Activated CD8-positive, alpha-beta memory T cell treated with anti-CD3 and anti-CD28 coated beads, Interleukin-2, amount 50 U/mL, for 24 hours (primary cell): ENCODE measurements around the gene TLR5.
"Not testable (repeated sequence)": the region's sequence is repeated elsewhere in the genome, so short reads cannot be mapped to it uniquely, and the experiment has no call there.

Experiments used
- DNase-seq: peaks from one replicate; pipeline ENCODE4 v3.0.0-alpha.2; 2020; ENCODE audit errors: extremely low read depth

Gene TLR5

GRCh38 chr1:223142795-223143536 lies at the start of gene TLR5:
TSS of gene TLR5 (minus strand) at chr1:223143248. CDS start at chr1:223113031, 30,217 bp downstream.
- peak; percentile 61 for DNase-seq

GRCh38 chr1:223189903-223190724 lies 47.1 kb upstream of the TLR5 start:
- peak; percentile 33 for DNase-seq

- DNase-seq, result no peak
These were observed 46.5 kb upstream of the TLR5 start for GRCh38 chr1:223189525-223189902.

DNA sequence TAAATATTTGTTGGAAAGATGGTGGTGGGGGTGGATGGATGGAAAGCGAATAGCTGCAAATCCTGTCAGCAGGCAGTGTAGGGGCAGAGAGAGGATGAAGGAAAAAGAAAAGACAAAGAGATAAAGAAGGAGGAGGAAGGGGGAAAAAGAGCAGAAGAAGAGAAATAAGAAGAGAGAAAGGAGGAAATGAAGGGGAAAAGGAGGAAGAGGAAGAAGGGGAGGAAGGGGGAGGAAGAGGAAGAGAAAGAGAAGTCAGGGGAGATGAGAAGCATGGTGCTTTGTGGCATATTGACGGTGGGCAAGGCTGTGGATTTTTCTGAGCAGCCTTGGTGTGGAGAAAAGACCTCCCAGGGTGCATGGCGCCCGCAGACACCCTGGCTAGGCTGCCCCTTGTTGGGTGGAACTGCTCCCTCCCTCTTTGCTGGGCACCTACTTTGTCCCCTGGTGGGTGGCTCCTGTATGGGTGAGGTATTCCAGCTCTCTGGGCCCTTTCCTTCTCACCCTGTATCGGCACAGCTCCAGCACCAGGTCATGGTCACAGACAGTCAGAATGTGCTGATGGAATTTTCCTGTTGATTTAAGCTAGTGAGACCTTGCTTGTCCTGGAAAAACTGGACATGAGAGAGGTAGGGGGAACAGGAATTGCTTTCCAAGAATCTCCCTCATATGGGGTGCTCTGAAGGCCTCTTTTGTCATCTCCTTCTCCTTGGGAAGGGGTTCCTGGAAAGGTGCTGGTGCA lies 45.7 kb upstream of the TLR5 start:
- no peak for DNase-seq

GRCh38 chr1:223186800-223187199 lies 43.8 kb upstream of the TLR5 start:
- DNase-seq, result no peak

DNA sequence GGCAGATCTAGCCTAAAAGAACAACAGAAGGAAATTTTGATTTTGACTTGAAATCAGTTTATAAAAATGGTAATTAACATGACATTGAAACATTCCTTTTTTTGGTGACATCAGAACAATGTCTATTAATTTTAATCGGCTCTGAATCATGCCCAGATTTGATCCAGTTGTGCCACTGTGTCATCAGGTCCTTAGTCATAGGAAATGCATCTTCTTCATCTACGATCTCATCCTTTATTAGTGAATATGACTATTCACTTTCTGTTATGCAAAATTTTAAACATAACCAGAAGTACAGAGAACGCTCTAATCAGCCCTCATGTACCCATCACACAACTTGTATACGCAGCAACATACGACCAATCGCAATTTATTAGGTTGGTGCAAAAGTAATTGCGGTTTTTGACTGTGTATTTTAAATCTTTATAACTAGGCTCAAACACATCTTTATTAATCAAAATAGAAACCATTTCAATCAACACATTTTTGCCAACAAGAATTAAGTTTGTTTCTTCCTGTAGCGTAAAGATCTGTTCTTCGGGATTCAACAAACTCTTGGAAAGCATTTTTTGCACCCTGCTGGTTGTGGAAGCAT lies 40.3 kb upstream of the TLR5 start:
- no peak for DNase-seq

DNA sequence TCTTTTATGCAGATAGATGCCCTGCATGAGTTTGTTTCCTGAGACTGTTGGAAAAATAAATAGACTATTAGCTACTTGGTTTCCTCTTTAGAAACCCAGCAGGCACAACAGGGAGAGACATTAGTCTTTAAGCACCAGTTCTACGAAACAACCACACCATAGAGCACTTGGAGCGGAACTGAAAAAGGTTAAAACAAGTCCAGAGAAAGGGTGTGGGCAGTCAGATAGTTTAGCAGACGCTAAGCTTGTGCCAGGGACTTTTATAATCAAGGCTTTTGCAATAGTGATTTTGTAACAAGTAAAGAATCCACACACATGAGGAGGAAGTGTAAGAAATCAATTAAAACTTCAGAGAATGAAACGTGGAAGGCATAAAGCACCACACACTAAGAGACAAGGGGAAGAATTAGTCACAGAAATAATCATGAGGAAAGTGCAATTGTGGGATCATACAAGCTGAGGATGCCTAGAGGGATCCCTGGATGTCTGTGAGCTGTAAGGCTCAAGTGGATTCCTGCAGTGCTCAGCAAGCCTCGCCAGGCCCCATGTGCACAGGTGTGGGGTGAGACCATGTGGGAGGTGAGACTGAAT lies 37.8 kb upstream of the TLR5 start:
- DNase-seq, result no peak

- no peak for DNase-seq
These were observed 36.7 kb upstream of the TLR5 start for GRCh38 chr1:223179786-223180185.

DNA sequence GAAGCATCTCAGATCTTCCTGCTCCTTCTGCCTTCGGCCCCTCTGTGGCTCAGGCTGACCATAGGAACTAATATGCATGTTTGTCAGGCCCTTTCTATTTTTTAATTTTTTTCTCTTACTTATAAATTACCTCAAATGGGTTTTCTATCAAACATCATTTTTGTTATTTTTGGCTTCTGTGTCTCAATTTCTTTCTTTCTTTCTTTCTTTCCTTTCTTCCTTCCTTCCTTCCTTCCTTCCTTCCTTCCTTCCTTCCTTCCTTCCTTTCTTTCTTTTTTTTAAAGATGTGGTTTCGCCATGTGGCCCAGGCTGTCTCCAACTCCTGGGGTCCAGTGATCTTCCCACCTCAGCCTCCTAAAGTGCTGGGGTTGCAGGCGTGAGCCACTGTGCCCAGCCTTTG lies 36.2 kb upstream of the TLR5 start:
- no peak for DNase-seq

DNA sequence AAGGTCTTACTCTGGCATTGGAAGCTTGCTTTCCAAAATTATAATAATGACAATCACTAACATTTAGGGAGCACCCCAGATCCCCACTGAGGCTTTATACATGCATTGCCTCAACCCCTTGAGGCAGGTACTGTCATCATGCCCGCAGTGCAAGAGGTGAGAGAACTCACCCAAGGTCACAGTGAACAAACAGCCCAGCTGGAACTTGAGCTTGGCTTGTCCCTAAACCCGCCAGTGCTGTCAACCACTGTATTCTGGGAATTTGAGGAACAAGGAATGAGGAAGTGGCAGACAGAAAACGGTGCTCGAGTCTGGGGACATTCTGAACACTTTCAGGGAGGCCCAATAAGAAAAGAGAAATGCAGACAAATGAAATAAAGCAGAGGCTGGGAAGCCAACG lies 34.6 kb upstream of the TLR5 start:
- DNase-seq, result no peak

- DNase-seq, result no peak
These were observed 33.4 kb upstream of the TLR5 start for GRCh38 chr1:223176437-223176836.

GRCh38 chr1:223175633-223176032 lies 32.6 kb upstream of the TLR5 start:
- no peak for DNase-seq

DNA sequence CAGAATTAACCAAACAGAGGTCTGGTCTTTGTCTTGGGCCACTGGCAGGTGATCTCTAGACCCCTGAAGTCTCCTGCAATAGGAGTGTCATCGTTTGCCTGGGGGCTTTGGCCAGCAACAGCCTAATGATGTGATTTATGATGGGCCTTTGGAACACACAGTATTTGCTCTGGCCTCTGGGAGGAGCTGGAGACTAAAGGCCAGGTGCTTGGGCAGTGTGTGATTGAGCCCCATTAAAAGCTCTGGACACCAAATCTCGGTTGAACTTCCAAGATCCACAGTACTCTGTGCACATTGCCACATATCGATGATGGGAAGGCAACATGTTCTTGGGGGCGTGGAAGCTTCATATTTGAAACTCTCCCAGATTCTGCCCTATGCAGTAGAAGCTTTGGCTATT lies 32.0 kb upstream of the TLR5 start:
- DNase-seq, result no peak

DNA sequence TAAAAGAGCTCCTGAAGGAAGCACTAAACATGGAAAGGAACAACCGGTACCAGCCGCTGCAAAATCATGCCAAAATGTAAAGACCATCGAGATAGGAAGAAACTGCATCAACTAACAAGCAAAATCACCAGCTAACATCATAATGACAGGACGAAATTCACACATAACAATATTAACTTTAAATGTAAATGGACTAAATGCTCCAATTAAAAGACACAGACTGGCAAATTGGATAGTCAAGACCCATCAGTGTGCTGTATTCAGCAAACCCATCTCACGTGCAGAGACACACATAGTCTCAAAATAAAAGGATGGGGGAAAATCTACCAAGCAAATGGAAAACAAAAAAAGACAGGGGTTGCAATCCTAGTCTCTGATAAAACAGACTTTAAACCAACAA lies 26.4 kb upstream of the TLR5 start:
- not testable (repeated sequence) for DNase-seq

GRCh38 chr1:223161321-223161720 lies 18.3 kb upstream of the TLR5 start:
- no peak for DNase-seq

- no peak for DNase-seq
These were observed 13.3 kb upstream of the TLR5 start for GRCh38 chr1:223156343-223156742.

DNA sequence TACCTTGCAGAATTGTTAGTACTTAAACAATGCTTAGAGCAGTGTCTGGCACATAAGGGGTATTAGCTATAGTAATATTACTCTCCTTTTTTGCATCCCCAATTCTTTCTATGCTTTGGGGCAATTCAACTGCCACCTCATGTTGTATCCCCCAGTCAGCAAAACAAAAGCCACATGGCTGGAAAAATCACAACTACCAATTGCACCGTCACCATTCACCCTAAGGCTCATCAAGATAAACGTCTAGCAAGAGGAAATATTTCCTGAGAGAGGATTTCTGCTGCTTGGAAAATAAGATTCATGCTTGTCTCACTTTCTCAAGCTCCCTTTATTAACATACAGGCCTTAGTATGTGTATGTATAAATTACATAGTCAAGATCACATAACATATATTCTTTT lies 12.1 kb upstream of the TLR5 start:
- no peak for DNase-seq

DNA sequence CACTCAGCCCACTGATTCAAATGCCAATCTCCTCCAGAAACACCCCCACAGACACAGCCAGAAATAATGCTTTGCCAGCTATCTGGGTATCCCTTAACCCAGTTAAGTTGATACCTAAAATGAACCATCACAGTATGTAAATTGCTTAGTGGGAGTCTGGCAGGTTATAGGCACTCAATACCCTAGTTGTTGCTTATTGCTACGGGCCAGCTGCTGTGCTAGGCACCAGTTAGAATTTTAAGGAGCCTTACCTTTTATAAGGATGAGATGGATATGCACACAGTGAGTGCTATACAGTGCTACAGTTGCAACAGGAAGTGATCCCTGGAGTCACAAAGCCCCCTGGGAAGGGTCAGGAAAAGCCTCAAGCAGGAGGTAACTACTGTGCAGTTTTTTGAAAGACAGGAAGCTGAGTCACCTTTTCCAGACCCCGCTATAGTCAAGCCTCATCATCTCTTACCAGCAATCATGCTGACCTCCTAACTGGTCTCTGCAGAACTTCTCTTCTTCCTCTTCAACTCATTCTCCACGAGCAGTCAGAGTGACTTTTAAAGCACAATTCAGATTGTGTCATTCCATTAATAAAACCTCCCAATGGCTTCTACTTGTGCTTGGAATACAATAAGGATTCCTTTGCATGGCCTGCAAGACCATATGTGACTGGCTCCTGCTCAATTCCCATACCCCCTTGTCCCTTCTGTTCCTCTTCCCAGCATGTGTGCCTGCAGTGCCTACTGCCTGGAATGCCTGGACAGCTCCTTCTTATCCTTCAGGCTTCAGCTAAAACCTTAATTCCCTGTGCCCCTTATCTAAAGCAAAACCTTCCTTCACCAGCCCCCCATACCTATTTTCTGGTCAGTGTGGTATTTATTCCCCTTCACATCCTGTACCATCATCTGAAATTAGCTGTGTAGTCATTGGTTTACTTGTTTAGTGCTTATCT lies 10.4 kb upstream of the TLR5 start:
- no peak for DNase-seq

DNA sequence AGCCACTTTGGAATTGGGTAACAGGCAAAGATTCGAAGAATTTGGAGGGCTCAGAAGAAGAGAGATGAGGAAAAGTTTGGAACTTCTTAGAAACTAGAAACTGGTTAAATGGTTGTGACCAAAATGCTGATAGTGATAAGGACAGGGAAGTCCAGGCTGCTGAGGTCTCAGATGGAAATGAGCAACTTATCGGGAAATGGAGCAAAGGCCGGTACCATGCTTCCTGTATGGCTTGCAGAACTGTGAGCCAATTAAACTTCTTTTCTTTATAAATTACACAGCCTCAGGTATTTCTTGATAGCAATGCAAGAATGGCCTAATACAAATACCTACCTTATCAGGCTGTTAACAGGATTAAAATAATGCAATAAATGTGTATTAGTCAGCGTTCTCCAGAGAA lies 9.4 kb upstream of the TLR5 start:
- DNase-seq, result no peak

- DNase-seq, result no peak
These were observed 7.4 kb upstream of the TLR5 start for GRCh38 chr1:223150443-223150842.

- no peak for DNase-seq
These were observed 4.8 kb upstream of the TLR5 start for GRCh38 chr1:223147873-223148272.
